SK-N-SH (cell line): ENCODE measurements around the gene POLR3G. TPM values are rescaled to one million over a fixed set of nuclear protein-coding genes. Genes with fewer than 3 reads are reported as not detected.

Experiments
- CTCF ChIA-PET: fragments of 300-600, 350-600 bp; formaldehyde crosslinking; extraction: SDS; loops from one replicate; lab custom pipeline; 2021; lab: Yijun Ruan, JAX
- POLR2A ChIA-PET: fragments of 350-600 bp; sonication (Branson Sonifier 250); formaldehyde crosslinking; extraction: SDS; loops from one replicate; lab custom pipeline; 2020; ENCODE audit warnings: antibody characterized with exemption, inconsistent platforms; lab: Yijun Ruan, JAX
- DNase-seq: peaks from one replicate; pipeline ENCODE4 v3.0.0; 2012
- H2AFZ ChIP-seq: fragments of 200-600 bp; sonication (generic); 2 replicates; pipeline ENCODE4 v1.8.1; 2016; ENCODE audit warnings: antibody characterized with exemption, mild to moderate bottlenecking, low read depth
- H3F3A ChIP-seq: fragments of 200-600 bp; sonication (generic); replicated peaks from 2 replicates; pipeline ENCODE3; 2016; ENCODE audit warnings: antibody characterized with exemption, mild to moderate bottlenecking; ENCODE audit not compliant: insufficient read depth
- H3K27ac ChIP-seq, 2 experiments: fragments of 200-500 bp in 1 of 2; fragments of 200-600 bp in 1 of 2; sonication (Bioruptor generic) in 1 of 2; sonication (generic), shearing (Covaris generic) in 1 of 2; 2 replicates each; pipeline versions ENCODE4 v1.5.1 to v1.6.1; 2014 to 2016; ENCODE audit warnings: low read depth in 2 of 2, inconsistent platforms in 1 of 2, low read length in 1 of 2, mild to moderate bottlenecking in 1 of 2, mixed read lengths in 1 of 2
- H3K27me3 ChIP-seq: fragments of 200-600 bp; sonication (generic), shearing (Covaris generic); 2 replicates; pipeline ENCODE4 v1.6.1; 2016; ENCODE audit warnings: mixed run types; ENCODE audit not compliant: insufficient read depth
- H3K36me3 ChIP-seq, 2 experiments: fragments of 200-500 bp in 1 of 2; fragments of 200-600 bp in 1 of 2; sonication (Bioruptor generic) in 1 of 2; sonication (generic) in 1 of 2; replicated peaks in 1 of 2; 2 replicates each; pipeline versions ENCODE3 to v1.5.1; 2014 to 2016; ENCODE audit warnings: low read length in 1 of 2, mild to moderate bottlenecking in 1 of 2; ENCODE audit not compliant: insufficient read depth in 2 of 2, control insufficient read depth in 1 of 2
- H3K4me1 ChIP-seq, 2 experiments: fragments of 200-500 bp in 1 of 2; fragments of 200-600 bp in 1 of 2; sonication (Bioruptor generic) in 1 of 2; sonication (generic), shearing (Covaris generic) in 1 of 2; 2 replicates each; pipeline versions ENCODE4 v1.5.1 to v1.6.1; 2014 to 2016; ENCODE audit warnings: low read depth in 1 of 2, low read length in 1 of 2, mixed run types in 1 of 2; ENCODE audit not compliant: insufficient read depth in 2 of 2, control insufficient read depth in 1 of 2
- H3K4me2 ChIP-seq: fragments of 200-600 bp; sonication (generic), shearing (Covaris generic); 2 replicates; pipeline ENCODE4 v1.6.1; 2017; ENCODE audit warnings: mixed run types
- H3K4me3 ChIP-seq, 2 experiments: fragments of 200-500 bp in 1 of 2; fragments of 200-600 bp in 1 of 2; sonication (Bioruptor generic) in 1 of 2; sonication (generic), shearing (Covaris generic) in 1 of 2; 2 replicates each; pipeline versions ENCODE4 v1.5.1 to v1.8.1; 2014 to 2016; ENCODE audit warnings: low read depth in 2 of 2, inconsistent platforms in 1 of 2, low read length in 1 of 2, mild to moderate bottlenecking in 1 of 2, mixed read lengths in 1 of 2, moderate library complexity in 1 of 2
- H3K79me2 ChIP-seq: fragments of 200-600 bp; sonication (generic); 2 replicates; pipeline ENCODE4 v1.8.1; 2017; ENCODE audit warnings: mild to moderate bottlenecking; ENCODE audit not compliant: insufficient read depth
- H3K9ac ChIP-seq: fragments of 200-600 bp; sonication (generic); 2 replicates; pipeline ENCODE4 v1.6.1; 2017; ENCODE audit warnings: mixed run types
- H3K9me2 ChIP-seq: fragments of 200-600 bp; sonication (generic); 2 replicates; pipeline ENCODE4 v1.6.1; 2017; ENCODE audit warnings: mixed run types
- H3K9me3 ChIP-seq: fragments of 200-600 bp; sonication (generic); 2 replicates; pipeline ENCODE4 v1.6.1; 2017; ENCODE audit warnings: mixed run types, mild to moderate bottlenecking, moderate library complexity
- H4K20me1 ChIP-seq: fragments of 200-600 bp; sonication (generic); 2 replicates; pipeline ENCODE4 v1.6.1; 2017; ENCODE audit warnings: mild to moderate bottlenecking, mixed run types; ENCODE audit not compliant: insufficient read depth
- ELF1 ChIP-seq: IDR thresholded peaks from 2 replicates; pipeline ENCODE4 v1.4.0; 2012
- EZH2phosphoT487 ChIP-seq: fragments of 200-600 bp; sonication (generic); IDR thresholded peaks from 2 replicates; pipeline ENCODE4 v1.6.1; 2017; ENCODE audit warnings: low read depth, mixed run types, mild to moderate bottlenecking, antibody characterized with exemption, moderate library complexity, borderline replicate concordance
- FOSL2 ChIP-seq: IDR thresholded peaks from 2 replicates; pipeline ENCODE4 v1.4.0; 2012; ENCODE audit warnings: low read depth, mild to moderate bottlenecking, moderate library complexity, borderline replicate concordance
- FOXJ3 ChIP-seq: sonication (generic); formaldehyde crosslinking; IDR thresholded peaks from 2 replicates; pipeline ENCODE4 v1.5.1; 2020; ENCODE audit warnings: mild to moderate bottlenecking, missing genetic modification reagents
- FOXM1 ChIP-seq: IDR thresholded peaks from 2 replicates; pipeline ENCODE4 v1.4.0; 2012; ENCODE audit warnings: low read depth, mild to moderate bottlenecking
- GABPA ChIP-seq: IDR thresholded peaks from 2 replicates; pipeline ENCODE4 v1.4.0; 2012; ENCODE audit warnings: low read depth, mild to moderate bottlenecking
- GATA2 ChIP-seq: sonication (generic); formaldehyde crosslinking; IDR thresholded peaks from 2 replicates; pipeline ENCODE4 v1.5.0; 2020; ENCODE audit warnings: mild to moderate bottlenecking, missing genetic modification reagents
- IRF3 ChIP-seq: fragments of 150-350 bp; IDR thresholded peaks from 2 replicates; pipeline ENCODE4 v1.6.1; 2016; ENCODE audit warnings: mild to moderate bottlenecking, low read depth, low read length
- MAX ChIP-seq: IDR thresholded peaks from 2 replicates; pipeline ENCODE4 v1.4.0; 2012; ENCODE audit warnings: low read depth
- MEF2A ChIP-seq: IDR thresholded peaks from 2 replicates; pipeline ENCODE4 v1.4.0; 2012; ENCODE audit warnings: low read depth, borderline replicate concordance
- RCOR1 ChIP-seq: fragments of 150-350 bp; IDR thresholded peaks from 2 replicates; pipeline ENCODE4 v1.6.1; 2017; ENCODE audit warnings: antibody characterized with exemption, low read length
- RXRA ChIP-seq: IDR thresholded peaks from 2 replicates; pipeline ENCODE4 v1.4.0; 2012; ENCODE audit warnings: low read depth, mild to moderate bottlenecking, borderline replicate concordance
- SIN3A ChIP-seq: IDR thresholded peaks from 2 replicates; pipeline ENCODE4 v1.6.1; 2012; ENCODE audit warnings: low read depth, mild to moderate bottlenecking, low read length, moderate library complexity, borderline replicate concordance
- SMC3 ChIP-seq: IDR thresholded peaks from 2 replicates; pipeline ENCODE4 v1.6.1; 2012; ENCODE audit warnings: low read depth, low read length, improper control_type of control experiment
- TAF1 ChIP-seq: IDR thresholded peaks from 2 replicates; pipeline ENCODE4 v1.6.1; 2012; ENCODE audit warnings: low read depth, mild to moderate bottlenecking, low read length, moderate library complexity, borderline replicate concordance
- TEAD4 ChIP-seq: IDR thresholded peaks from 2 replicates; pipeline ENCODE4 v1.4.0; 2012; ENCODE audit warnings: mild to moderate bottlenecking, borderline replicate concordance; ENCODE audit not compliant: insufficient read depth
- USF1 ChIP-seq: IDR thresholded peaks from 2 replicates; pipeline ENCODE4 v1.4.0; 2012; ENCODE audit warnings: low read depth, borderline replicate concordance
- YY1 ChIP-seq: IDR thresholded peaks from 2 replicates; pipeline ENCODE4 v1.4.0; 2012; ENCODE audit warnings: low read depth, mild to moderate bottlenecking
- WGBS: methylation state at CpG from one replicate; pipeline ENCODE4 v1.1.6; 2017; ENCODE audit warnings: low lambda C conversion rate; 5-methylcytosine and 5-hydroxymethylcytosine counted together
- polyA plus RNA-seq, 3 experiments: library from polyadenylated mRNA; depleted of rRNA; stranded (reverse); fragments of >200 nt; gene quantifications; 2 replicates each; pipeline ENCODE4 v1.2.3, GENCODE V29; 2012

The POLR3G gene
- polyA plus RNA-seq, 1 of the 3 experiments (the other 2 are of a cell fraction) = 17.1 TPM

- Histone ChIP-seq H4K20me1 (no peaks in the 10 kb centered on the region), H3K27me3 (no peaks in the 10 kb centered on the region), H3F3A (no peaks in the 10 kb centered on the region), H3K4me2 (no peak overlapping the region), H3K9me3 (no peaks in the 10 kb centered on the region), H3K9me2 (no peaks in the 10 kb centered on the region), H3K79me2 (no peaks in the 10 kb centered on the region), H3K4me1 (peaks cover 0 to 2% of the 10 kb centered on the region in 2 experiments; a peak in 2 of 4 replicates), H3K9ac (no peak overlapping the region), H3K36me3 (no peaks in the 10 kb centered on the region), H2AFZ (no peak overlapping the region; the same call in 1 of the 2 replicates), H3K4me3 (no peak overlapping the region), H3K27ac (no peak overlapping the region)
- no peak for DNase-seq
- WGBS = 44% methylated on average over 5 of the region's 5 CpGs
- ChIA-PET CTCF (interaction anchor here (1.1 to 1.4 kb wide), 3 partner anchors 8 to 384 kb away, joined by 3 to 5 read pairs (median 3); no protein-coding TSS in a partner anchor), POLR2A (no interaction called here)
- TF ChIP-seq MEF2A (no peak), TEAD4 (no peak), IRF3 (no peak), SIN3A (no peak), ELF1 (no peak), FOSL2 (no peak), FOXJ3 (CRISPR knock-in tag) (no peak), USF1 (no peak)
These were observed 73.5 kb downstream of the POLR3G start for GRCh38 chr5:90548069-90548593.

- POLR2A ChIA-PET = no interaction called here
These were observed 74.6 kb downstream of the POLR3G start for GRCh38 chr5:90549223-90549622.

More at GRCh38 chr5:90549223-90549622, 74.6 kb downstream of the POLR3G start:
- no peaks in the 10 kb centered on the region for H3K27me3 ChIP-seq
- TF ChIP-seq RXRA = no peak
- TF ChIP-seq ELF1 = no peak
- TF ChIP-seq RCOR1 = no peak
- TF ChIP-seq EZH2phosphoT487 = no peak
- no peak for TF ChIP-seq GABPA
- no peak for TF ChIP-seq GATA2
- no peak for TF ChIP-seq TAF1
- TF ChIP-seq MAX = no peak
- TF ChIP-seq YY1 = no peak
- TF ChIP-seq FOXM1 = no peak
- TF ChIP-seq SMC3 = no peak
- no peaks in the 10 kb centered on the region for H3F3A ChIP-seq
- H3K4me3 ChIP-seq = no peak overlapping the region
- no peaks in the 10 kb centered on the region for H3K36me3 ChIP-seq
- no peaks in the 10 kb centered on the region for H4K20me1 ChIP-seq
- H3K9me3 ChIP-seq = no peaks in the 10 kb centered on the region
- no peak overlapping the region for H3K27ac ChIP-seq
- H3K9ac ChIP-seq = no peak overlapping the region
- no peaks in the 10 kb centered on the region for H3K79me2 ChIP-seq
- no peak overlapping the region for H3K4me2 ChIP-seq
- H2AFZ ChIP-seq = no peak overlapping the region
- DNase-seq = no peak
- CTCF ChIA-PET = no interaction called here
- H3K9me2 ChIP-seq = no peaks in the 10 kb centered on the region
- peaks cover 0 to 2% of the 10 kb centered on the region in 2 experiments; a peak in 2 of 4 replicates for H3K4me1 ChIP-seq
